ENCODE results near the gene ANGEL2.

Gene ANGEL2

GRCh38 chr1:212981025-212981495 lies 34.6 kb downstream of the ANGEL2 start:
- no peak for DNase-seq
- Histone ChIP-seq H3K4me3 (ENCODE audit: low read depth, low read length) (no peak overlapping the region), H3K27me3 (replicated peaks) (no peaks in the 10 kb centered on the region), H3K27ac (no peak overlapping the region), H3K36me3 (replicated peaks) (no peaks in the 10 kb centered on the region)
- TF ChIP-seq CTCF (IDR thresholded peaks at IDR 0.05; ENCODE audit: low read depth, low read length, missing control alignments), result no peak
- in situ Hi-C loops (cut with HindIII; ENCODE audit: low pct_ligation_motif_present, low sequenced_read_pairs), result no loop called here

- peak; percentile 29 for DNase-seq
- no peak overlapping the region for H3K27ac ChIP-seq
- in situ Hi-C loops (cut with HindIII; ENCODE audit: low pct_ligation_motif_present, low sequenced_read_pairs), result no loop called here
- peak; percentile 16 for TF ChIP-seq CTCF (IDR thresholded peaks at IDR 0.05; ENCODE audit: low read depth, low read length, missing control alignments)
- no peaks in the 10 kb centered on the region for H3K27me3 ChIP-seq (replicated peaks)
- no peaks in the 10 kb centered on the region for H3K36me3 ChIP-seq (replicated peaks)
- no peak overlapping the region for H3K4me3 ChIP-seq (ENCODE audit: low read depth, low read length)
These were observed 35.4 kb downstream of the ANGEL2 start for GRCh38 chr1:212980123-212980785.

GRCh38 chr1:212979340-212980122 lies 36.1 kb downstream of the ANGEL2 start:
- Histone ChIP-seq H3K36me3 (replicated peaks) (no peaks in the 10 kb centered on the region), H3K27ac (no peak overlapping the region), H3K27me3 (replicated peaks) (no peaks in the 10 kb centered on the region), H3K4me3 (ENCODE audit: low read depth, low read length) (no peak overlapping the region)
- no peak for DNase-seq
- TF ChIP-seq CTCF (IDR thresholded peaks at IDR 0.05; ENCODE audit: low read depth, low read length, missing control alignments), result no peak
- in situ Hi-C loops (cut with HindIII; ENCODE audit: low pct_ligation_motif_present, low sequenced_read_pairs), result no loop called here

GRCh38 chr1:212977781-212978645 lies 37.7 kb downstream of the ANGEL2 start:
- no peaks in the 10 kb centered on the region for H3K36me3 ChIP-seq (replicated peaks)
- no peak overlapping the region for H3K4me3 ChIP-seq (ENCODE audit: low read depth, low read length)
- in situ Hi-C loops (cut with HindIII; ENCODE audit: low pct_ligation_motif_present, low sequenced_read_pairs), result no loop called here
- TF ChIP-seq CTCF (IDR thresholded peaks at IDR 0.05; ENCODE audit: low read depth, low read length, missing control alignments), result no peak
- no peak overlapping the region for H3K27ac ChIP-seq
- H3K27me3 ChIP-seq (replicated peaks), result no peaks in the 10 kb centered on the region
- no peak for DNase-seq

- no peak overlapping the region for H3K4me3 ChIP-seq (ENCODE audit: low read depth, low read length)
- in situ Hi-C loops (cut with HindIII; ENCODE audit: low pct_ligation_motif_present, low sequenced_read_pairs), result no loop called here
- no peak for DNase-seq
These were observed 39.1 kb downstream of the ANGEL2 start for GRCh38 chr1:212976586-212976985.

More at GRCh38 chr1:212976586-212976985, 39.1 kb downstream of the ANGEL2 start:
- no peaks in the 10 kb centered on the region for H3K27me3 ChIP-seq (replicated peaks)
- H3K36me3 ChIP-seq (replicated peaks), result no peaks in the 10 kb centered on the region
- no peak overlapping the region for H3K27ac ChIP-seq
- TF ChIP-seq CTCF (IDR thresholded peaks at IDR 0.05; ENCODE audit: low read depth, low read length, missing control alignments), result no peak
